Right ventricle myocardium inferior (tissue), 1 donor: ENCODE data around the gene MUC20. TPM values are rescaled to one million over a fixed set of nuclear protein-coding genes. Genes with fewer than 3 reads are reported as not detected.
A peak's percentile ranks its signal among the peaks of the same experiment; 100 is the strongest.
"Not testable (repeated sequence)": the region's sequence is repeated elsewhere in the genome, so short reads cannot be mapped to it uniquely, and the experiment has no call there.

ENCODE experiments used
- ATAC-seq: fragments of 200-7000 bp; cut with Tn5 transposase; one replicate; pipeline ENCODE4 v1.9.1; 2020; ENCODE audit warnings: mild to moderate bottlenecking, moderate library complexity
- DNase-seq: peaks from one replicate; pipeline ENCODE4 v3.0.0; 2021; ENCODE audit errors: missing footprints
- intact Hi-C: fragments of 100-400 bp; cut with DNase I; formaldehyde crosslinking; loops from one replicate; pipeline ENCODE4 v1.11.0; 2022
- total RNA-seq: library from RNA; stranded (reverse); fragmentation: NEBNext Ultra II Directional; extraction: Animal tissue kit (Norgen Biotek cat#: 25700); gene quantifications from one replicate; pipeline ENCODE4 v1.2.1, GENCODE V29; 2021
- donor health status: DM: no; HTN: yes; CAD: no; lungs with severe emphysema.

Gene MUC20
- total RNA-seq, 1 donor from 2014 or later, result 4.6 TPM

DNA sequence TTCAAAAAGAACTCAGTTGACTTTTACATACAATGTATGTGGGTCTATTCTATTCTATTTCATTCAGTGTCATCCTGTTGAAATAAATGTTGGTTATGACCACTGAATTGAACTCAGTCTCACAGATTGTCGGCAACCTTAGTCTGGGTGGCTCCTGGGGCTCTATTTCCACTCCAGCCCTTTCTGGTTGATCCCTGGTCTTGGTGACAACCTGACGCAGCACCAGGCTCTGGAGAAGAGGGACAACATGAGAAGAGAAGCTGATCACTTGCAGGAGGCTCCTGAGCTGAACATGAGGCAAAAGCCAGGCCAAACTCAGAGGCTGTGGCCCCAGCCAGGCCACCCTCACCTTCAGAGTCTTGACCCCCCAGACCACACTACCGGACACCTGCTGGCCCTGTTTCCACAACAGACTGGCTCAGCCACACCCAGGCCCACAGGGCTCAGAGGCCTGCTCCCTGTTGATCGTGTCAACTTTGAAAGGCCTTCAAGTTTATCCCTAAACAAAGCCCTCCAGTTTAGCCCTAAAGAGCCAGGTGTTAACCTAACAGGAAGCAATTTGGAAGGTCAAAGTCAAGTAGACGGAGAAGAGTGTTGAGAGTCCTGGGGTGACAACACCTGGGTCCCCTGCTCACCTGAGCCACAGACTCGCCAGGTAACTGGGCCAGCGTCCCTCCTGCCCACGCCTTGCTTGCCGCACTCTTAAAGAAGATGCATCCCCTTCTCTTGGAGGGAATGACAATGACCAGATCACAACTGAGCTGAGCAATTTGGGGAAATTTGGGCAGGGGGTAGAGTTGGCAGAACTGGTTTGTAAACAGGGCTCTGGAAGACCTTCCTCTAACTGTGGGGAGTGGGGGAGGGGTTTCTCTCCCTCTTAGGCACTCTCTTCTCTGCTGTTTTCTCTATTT, 15.4 kb upstream of the MUC20 start:
- intact Hi-C loops, result no loop called here
- ATAC-seq (no peak), DNase-seq (no peak)

DNA sequence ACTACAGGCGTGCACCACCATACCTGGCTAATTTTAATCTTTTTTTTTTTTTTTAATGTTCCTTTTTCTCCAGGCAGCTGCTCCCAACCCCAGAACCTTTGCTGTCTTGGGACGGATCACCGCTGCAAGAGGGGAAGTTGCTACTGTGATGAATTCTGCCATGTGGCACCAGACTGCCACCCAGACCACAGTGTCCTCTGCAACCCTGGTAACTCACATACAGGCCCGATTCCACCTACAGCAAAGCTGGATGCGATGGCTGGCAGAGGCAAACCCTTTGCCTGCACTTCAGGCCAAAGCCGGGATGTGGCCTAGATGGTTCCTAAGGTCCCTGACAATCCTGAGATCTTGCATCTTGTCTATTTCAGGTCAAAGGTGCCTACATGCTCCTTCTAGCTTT, 12.7 kb upstream of the MUC20 start:
- DNase-seq (no peak), ATAC-seq (no peak)
- intact Hi-C loops, result no loop called here

DNA sequence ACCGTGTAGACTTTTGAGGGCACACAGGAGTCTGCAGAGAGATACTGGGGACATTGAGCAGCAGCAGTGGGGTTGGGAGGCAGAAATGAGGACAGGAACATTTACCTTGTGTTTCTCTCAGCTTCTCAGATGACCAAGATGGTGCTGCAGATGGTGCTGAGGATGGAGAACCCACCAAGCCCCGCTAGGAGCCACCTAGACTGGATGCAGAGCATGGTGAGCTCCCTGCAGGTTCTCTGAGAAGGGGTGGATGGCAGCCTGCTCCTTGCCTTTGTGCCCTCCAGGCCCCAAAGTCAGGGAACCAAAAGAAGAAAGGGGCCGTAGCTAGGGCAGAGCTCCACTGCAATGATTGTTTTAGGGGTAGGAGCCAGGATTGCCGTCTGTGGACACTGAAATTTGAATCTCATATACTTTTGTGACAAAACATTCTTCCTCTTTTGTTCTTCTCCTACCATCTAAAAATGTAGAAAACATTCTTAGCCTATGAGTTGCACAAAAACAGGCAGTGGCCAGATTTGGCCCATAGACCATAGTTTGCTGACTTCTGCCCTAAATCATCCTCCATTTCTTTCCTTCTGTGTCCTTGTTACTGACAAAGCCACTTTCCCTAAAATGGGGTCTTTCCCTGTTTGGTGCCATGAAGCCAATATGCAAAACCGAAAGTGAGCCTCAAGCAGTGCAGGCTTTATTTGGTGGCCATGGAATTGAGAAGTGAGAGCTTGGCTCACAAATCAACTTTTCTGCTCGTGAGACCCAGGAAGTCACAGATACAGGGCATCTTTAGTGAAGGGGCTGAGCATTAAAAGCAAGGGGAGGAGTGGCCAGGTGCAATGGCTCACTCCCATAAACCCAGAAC, 11.9 kb upstream of the MUC20 start:
- intact Hi-C loops, result no loop called here
- no peak for ATAC-seq
- DNase-seq, result no peak

DNA sequence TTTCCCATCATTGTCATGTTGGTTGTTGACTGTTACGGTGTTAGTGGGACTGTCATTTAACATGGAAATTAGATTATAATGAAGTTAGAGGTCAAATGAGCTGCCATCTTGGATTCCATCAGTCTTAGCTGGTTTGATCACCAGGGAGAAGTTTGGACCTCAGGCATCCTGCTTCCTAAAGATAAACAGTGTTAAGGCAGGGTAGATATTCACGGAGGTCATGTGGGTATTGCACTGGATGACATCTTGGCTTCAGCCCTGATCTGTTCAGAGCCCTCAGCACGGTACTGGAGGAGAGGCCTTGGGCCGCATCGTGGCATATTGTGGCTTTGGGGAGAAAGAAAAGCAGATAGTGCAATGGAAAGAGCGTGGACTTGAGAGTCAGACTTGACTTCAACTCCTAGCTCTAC, 11.1 kb upstream of the MUC20 start:
- DNase-seq (no peak), ATAC-seq (no peak)
- intact Hi-C loops, result no loop called here

DNA sequence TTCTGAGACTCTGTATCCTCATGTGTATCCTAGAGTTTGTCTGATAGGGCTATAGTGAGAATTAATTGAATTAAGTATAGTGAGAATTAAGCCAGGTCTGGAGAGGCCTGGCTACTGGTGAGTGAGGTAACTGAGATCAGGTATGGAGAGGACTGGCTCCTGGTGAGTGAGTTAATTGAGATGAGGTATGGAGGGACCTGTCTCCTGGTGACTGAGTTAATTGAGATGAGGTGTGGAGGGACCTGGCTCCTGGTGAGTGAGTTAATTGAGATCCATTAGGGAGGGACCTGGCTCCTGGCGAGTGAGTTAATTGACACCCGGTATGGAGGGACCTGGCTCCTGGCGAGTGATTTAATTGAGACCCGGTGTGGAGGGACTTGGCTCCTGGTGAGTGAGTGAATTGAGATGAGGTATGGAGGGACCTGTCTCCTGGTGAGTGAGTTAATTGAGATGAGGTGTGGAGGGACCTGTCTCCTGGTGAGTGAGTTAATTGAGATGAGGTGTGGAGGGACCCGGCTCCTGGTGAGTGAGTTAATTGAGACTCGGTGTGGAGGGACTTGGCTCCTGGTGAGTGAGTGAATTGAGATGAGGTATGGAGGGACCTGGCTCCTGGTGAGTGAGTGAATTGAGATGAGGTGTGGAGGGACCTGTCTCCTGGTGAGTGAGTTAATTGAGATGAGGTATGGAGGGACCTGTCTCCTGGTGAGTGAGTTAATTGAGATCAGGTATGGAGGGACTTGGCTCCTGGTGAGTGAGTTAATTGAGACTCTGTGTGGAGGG, 10.5 kb upstream of the MUC20 start:
- ATAC-seq, intact Hi-C loops, DNase-seq: not testable (repeated sequence)

DNA sequence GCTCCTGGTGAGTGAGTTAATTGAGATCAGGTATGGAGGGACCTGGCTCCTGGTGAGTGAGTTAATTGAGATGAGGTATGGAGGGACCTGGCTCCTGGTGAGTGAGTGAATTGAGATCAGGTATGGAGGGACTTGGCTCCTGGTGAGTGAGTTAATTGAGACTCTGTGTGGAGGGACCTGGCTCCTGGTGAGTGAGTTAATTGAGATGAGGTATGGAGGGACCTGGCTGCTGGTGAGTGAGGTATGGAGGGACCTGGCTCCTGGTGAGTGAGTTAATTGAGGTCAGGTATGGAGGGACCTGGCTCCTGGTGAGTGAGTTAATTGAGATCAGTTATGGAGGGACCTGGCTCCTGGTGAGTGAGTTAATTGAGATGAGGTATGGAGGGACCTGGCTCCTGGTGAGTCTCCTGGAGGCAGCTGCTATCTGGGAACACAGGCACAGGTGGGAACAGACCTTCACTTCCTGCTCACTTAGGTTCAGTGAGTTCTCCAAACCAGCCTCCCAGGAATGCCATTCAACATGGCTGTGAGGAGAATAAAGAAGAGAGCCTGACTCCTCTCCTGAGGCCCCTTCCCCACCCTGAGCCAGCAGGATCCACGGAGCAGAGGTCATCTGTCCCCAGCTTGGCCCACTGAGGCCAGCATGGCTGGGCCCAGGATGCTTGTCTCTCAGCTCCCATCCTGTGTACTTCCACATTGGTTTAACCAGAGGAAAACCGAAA, 9.5 kb upstream of the MUC20 start:
- ATAC-seq, DNase-seq, intact Hi-C loops: not testable (repeated sequence)

DNA sequence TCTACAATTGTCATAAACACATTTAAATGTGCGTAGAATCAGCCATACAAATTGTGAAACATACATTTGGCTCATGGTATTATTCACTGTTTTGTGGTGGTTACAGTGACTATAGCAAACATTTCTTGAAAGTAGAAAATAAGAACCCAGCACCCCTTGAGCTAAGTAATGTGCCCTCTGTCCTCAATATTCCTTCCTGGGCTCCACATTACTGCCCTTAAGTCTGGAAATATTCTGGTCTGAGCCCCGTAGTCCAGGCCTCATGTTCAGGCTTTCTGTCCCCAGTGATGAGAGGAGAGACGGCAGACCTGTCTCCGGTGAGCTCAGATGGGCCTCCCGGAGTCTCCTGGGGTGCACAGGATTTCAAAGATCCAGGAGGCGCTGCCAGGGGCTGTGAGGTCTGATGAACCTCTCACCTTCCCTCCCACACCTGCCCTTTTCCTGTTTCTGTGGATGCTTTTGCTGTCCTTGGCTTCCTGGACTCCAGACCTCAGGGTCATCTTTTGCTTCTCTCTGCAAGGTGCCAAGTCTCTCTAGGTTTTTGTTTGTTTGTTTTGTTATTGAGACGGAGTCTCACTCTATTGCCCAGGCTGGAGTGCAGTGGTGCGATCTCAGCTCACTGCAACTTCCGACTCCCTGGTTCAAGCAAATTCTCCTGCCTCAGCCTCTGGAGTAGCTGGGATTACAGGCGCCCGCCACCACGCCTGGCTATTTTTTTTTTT, 8.8 kb upstream of the MUC20 start:
- intact Hi-C loops, result no loop called here
- no peak for ATAC-seq
- no peak for DNase-seq

DNA sequence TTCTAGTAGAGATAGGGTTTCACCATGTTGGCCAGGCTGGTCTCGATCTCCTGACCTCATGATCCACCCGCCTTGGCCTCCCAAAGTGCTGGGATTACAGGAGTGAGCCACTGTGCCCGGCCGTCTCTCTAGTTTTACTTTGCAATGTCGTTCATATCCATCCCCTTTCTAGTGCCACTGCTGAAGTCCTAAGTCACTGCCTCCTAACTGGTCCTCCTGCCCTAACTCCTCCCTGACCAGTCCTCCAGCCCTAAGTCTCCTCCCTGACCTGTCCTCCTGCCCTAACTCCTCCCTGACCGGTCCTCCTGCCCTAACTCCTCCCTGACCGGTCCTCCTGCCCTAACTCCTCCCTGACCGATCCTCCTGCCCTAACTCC, 8.3 kb upstream of the MUC20 start:
- DNase-seq, intact Hi-C loops, ATAC-seq: not testable (repeated sequence)

DNA sequence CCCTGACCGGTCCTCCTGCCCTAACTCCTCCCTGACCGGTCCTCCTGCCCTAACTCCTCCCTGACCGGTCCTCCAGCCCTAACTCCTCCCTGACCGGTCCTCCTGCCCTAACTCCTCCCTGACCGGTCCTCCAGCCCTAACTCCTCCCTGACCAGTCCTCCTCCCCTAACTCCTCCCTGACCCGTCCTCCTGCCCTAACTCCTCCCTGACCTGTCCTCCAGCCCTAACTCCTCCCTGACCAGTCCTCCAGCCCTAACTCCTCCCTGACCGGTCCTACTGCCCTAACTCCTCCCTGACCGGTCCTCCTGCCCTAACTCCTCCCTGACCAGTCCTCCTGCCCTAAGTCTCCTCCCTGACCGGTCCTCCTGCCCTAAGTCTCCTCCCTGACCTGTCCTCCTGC, 7.6 kb upstream of the MUC20 start:
- DNase-seq, ATAC-seq, intact Hi-C loops: not testable (repeated sequence)

DNA sequence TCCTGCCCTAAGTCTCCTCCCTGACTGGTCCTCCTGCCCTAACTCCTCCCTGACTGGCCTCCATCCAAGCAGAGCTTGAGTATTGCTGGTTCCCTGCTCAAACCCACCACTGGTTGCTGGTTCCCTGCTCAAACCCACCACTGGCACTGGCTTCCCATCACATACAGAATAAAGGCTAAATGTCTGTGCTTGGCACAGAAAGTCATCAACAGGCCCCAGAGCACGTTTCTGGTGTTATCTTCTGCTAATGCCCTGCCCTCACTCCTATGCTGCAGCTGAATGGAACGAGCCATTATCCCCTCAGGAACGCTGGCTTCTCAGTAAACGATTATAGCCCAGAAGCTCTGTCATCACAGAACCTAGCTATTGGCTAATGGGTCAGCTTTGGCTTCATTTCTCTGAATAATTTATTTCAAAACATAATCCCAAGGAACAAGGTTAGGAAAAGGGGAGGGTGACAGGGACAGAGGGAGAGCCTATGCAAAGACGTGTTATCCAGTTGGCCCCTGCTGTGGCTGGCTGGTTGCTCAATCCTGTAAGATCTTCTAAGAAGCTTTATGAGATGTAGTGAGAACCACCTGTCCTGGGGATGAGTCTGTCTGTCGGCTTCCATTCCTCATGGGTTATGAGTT, 6.3 kb upstream of the MUC20 start:
- no peak for DNase-seq
- ATAC-seq, result peak; percentile 62
- intact Hi-C loops, result no loop called here

DNA sequence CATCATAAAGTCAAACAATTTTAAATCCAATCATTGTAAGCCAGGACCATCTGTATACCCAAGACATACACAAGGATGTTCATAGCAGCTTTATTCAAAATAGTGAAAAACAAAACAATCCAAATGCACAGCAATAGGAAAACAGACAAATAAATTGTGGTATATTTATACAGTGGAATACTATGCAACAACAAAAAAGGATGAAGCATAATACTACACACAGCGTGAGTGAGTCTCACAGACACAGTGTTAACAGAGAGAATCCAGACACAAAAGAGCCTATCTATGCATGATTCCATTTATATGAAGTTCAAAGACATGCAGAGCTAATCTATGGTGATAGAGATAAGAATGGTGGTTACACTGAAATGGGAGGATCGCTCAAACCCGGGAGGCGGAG, 5.6 kb upstream of the MUC20 start:
- intact Hi-C loops, result no loop called here
- DNase-seq (no peak), ATAC-seq (no peak)

DNA sequence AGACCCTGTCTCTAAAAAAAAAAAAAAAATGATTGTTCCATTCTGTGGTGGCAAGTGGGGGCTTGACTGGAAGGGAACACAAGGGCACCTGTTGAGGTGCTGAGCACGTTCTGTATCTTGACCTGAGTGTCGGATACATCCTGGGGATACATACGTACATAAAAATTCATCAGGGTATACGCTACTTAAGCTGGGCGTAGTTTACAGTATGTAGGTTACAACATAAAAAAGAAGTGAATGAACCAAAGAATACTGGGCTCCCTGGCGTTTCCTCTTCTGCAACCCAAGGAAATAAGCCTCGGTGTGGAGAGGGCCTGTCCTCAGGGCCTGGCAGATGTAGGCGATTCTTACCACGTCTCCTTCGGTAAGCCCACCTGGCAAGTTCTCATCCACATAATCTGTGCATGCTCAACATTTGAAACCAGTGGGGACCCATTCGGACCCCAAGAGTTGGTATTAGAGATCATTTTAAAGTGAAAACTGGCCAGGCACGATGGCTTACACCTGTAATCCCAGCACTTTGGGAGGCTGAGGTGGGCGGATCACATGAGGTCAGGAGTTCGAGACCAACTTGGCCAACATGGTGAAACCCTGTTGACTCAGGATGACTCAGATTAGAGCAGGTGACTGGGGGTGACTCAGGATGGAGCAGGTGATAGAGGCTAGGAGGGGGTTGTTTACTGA, 5.1 kb upstream of the MUC20 start:
- intact Hi-C loops, result no loop called here
- no peak for DNase-seq
- no peak for ATAC-seq

DNA sequence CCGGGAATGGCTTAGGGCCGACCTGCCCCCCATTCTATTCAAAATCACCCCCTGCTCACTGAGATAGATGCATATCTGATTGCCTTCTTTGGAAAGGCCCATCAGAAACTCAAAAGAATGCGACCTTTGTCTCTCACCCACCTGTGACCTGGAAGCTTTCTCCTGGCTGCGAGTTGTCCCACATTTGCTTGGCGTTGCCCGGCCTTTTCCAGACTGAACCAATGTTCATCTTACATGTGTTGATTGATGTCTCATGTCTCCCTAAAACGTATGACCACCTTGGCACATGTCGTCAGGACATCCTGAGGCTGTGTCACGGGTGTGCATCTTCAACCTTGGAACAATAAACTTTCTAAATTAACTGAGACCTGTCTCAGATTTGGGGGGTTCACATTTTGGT, 3.4 kb upstream of the MUC20 start:
- ATAC-seq (no peak), DNase-seq (no peak)
- intact Hi-C loops, result no loop called here

DNA sequence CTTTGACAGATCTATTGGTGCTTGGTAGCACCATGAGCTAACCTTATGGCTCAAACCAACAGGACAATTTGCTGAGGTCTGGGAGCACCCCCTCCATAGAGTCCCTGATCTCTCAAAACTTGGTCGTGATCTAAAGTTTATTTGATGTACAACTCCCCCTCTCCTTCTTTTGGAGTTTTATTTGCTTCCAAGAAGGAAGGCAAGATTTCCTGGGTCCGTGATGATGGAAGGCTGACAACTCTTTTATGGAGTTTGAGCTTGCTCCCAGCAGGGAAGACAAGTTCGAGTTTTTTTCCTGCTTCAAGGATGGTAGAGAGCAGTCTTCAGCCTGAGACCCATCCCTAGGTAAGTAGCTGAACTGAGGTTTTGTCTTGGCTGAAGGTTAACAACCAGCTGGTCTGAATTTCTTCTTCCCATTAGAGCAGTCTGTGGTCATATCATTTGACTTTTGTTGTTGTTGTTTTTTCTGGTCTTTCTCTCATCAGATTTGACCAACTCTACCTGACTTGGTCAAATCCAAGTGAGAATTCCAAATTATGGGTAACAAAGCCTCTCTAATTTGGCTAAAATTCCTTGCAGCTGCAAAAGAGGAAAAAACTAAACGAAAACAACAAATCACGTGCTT, 2.8 kb upstream of the MUC20 start:
- no peak for DNase-seq
- intact Hi-C loops, result no loop called here
- no peak for ATAC-seq

DNA sequence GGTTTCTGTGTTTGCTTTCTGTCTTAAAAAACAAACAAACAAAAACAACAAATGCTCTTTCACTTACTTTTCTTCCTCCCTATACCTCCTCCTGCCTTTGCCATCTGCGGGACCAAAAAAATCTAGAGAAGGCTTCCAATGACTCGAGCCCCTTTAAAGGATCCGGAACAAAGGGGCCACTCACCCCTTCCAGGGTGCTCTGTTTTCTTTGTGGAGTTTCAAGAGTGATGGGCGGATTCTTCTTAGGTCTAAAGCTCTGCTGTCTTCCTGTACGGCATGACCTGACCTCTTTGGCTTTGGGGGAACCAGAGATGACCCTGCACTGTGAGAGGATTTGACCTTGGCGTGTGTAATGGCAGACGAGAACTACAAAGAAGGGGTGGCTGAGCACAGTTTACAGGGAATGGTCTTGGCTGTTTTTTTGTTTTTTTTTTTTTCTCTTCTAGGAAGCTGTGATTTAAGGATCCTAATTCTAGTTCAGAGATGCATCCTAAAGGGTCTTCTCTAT, 2.2 kb upstream of the MUC20 start:
- intact Hi-C loops, result no loop called here
- no peak for DNase-seq
- ATAC-seq, result no peak

DNA sequence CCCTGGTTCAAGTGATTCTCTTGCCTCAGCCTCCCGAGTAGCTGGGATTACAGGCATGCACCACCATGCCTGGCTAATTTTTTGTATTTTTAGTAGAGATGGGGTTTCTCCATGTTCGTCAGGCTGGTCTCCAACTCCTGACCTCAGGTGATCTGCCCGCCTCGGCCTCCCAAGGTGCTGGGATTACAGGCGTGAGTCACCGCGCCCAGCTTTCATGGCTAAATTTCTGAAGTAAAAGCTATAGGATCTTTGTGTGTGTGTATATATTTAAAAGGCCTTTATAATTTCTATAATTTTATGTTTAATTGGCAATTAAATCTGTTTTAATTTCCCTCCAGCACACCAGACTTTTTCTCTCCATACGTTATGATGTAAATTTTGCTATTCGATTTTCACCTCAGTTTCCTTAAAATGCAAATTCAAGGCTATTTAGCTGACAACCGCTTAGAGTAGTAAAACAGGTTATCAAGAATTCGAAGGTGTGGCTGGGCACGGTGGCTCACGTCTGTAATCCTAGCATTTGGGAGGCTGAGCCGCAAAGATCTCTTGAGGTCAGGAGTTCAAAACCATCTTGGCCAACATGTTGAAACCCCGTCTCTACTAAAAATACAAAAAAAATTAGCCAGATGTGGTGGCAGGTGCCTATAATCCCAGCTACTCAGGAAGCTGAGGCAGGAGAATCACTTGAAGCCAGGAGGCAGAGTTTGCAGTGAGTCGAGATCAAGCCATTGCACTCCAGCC, 1.1 kb upstream of the MUC20 start:
- DNase-seq, ATAC-seq, intact Hi-C loops: not testable (repeated sequence)
